GM19023 (cell line): ENCODE data around the gene HAP1.
A peak's percentile ranks its signal among the peaks of the same experiment; 100 is the strongest.

ENCODE experiments used
- ATAC-seq: cut with Tn5 transposase; IDR thresholded peaks from one replicate; pipeline ENCODE4 v1.9.1; 2021; ENCODE audit warnings: mild to moderate bottlenecking, moderate library complexity; ENCODE audit not compliant: unreplicated experiment

The HAP1 gene

DNA sequence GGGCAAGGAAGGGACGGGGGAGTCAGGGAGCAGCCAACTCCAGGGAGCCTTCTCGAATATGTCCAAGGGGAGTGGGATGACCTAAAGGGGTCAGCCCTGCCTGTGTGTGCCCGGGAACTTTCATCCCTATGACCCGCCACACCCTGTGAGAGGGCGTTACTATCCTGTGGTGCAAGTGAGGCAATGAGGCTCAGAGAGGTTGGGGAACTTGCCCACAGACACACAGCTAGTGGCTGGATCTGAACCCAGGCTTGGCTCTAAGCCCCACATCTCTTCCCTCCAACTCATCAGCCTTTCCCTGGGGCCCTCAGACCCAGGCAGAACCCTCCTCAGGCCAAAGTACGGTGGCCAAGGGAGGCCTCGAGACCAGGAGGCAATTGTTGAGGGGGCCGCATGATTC lies 28.9 kb upstream of the HAP1 start:
- no peak for ATAC-seq

DNA sequence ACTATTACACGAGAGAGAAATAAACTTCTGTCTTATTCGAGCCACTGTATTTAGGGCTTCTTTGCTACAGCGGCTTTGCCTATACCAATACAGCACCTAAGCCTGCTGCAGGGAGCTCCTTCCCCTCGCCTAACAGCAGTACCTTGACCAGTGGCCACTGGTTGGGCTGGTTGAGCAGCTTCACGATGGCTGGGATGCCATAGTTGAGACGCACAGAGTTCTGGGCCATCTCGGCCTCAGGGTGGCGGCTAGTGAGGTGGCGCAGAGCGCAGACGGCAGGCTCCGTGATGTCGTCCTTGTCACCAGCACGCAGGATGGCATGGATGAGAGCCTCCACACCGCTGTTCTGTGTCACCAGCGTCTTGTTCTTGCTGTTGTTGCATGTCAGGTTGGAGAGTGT lies 28.4 kb upstream of the HAP1 start:
- ATAC-seq, result no peak

DNA sequence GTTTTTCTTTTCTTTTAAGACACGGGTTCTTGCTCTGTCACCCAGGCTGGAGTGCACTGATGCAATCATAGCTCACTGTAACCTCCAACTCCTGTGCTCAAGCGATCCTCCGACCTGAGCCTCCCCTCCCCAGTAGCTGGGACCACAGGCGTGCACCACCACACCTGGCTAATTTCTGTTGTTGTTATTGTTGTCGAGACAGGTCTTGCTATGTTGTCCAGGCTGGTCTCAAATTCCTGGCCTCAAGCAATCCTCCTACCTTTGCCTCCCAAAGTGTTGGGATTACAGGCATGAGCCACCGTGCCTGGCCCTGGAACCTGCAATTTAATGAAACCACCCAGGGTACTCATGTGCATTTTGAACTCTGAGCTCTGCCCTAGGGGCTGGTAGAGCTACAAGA lies 27.9 kb upstream of the HAP1 start:
- no peak for ATAC-seq

DNA sequence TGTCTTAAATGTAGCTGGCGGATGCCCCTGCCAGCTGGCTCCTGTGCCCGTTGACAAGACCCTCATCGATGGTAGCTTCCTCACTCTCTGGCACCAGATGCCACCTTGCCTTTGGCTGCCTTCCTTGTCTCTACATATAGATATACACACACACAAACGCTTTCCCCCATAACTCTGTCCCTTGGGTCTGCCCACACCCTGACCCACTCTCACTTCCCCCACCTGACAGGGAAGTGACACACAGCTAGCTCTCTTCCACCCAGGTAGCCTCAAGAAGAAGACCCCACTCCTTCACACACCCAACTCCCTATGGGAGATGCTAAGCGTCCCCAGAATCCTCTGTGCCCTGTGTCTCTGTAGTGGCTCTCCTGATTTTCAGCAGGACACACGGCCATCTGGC lies 26.4 kb upstream of the HAP1 start:
- no peak for ATAC-seq

DNA sequence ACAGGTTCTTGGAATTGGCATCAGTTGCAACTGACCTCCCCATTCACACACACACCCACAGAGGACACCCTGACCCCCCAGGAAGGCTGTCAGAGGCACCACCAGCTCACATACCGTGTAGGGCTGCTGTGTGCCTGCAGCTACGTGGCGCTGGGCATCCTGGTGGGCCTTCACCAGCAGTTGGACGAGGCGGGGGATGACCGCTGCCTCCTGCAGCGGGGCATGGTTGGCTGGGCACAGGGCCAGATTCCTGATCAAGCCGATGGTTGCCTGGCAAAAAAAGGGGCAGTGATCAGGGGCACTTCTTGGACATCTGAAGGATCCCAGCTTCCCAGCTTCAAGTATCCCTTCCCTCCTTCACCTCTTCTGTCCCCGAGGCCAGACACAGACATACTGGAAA lies 24.2 kb upstream of the HAP1 start:
- no peak for ATAC-seq

DNA sequence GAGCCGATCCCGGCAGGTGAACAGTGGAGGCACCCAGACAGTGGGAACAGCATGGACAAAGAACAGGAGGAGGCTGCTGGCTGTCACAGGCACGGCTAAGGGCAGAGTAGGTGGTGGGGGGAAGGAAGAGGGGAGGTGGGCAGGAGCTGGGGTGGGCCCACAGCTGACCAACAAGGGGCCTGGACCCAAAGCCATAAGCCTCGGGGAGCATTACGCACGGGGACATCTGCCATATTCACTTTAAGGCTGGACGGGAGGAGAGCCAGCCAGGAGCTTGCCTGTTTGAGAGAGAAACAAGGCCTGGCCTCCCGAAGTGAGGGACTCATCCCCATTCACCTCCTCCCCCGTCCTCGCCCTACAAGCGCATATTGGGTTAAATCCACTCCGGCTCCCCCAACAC lies 19.6 kb upstream of the HAP1 start:
- no peak for ATAC-seq

DNA sequence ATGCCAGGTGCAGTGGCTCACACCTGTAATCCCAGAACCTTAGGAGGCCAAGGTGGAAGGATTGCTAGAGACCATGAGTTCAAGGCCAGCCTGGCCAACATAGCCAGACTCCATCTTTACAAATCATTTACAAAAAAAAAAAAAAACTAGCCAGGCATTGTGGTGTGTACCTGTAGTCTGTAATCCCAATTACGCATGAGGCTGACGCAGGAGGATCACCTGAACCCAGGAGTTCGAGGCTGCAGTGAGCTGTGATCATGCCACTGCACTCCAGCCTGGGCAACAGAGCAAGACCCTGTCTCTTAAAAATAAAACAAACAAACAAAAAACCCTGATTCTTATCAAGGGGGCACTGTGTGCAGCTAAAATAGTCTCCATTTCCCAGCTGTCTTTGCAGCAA lies 16.8 kb upstream of the HAP1 start:
- no peak for ATAC-seq

DNA sequence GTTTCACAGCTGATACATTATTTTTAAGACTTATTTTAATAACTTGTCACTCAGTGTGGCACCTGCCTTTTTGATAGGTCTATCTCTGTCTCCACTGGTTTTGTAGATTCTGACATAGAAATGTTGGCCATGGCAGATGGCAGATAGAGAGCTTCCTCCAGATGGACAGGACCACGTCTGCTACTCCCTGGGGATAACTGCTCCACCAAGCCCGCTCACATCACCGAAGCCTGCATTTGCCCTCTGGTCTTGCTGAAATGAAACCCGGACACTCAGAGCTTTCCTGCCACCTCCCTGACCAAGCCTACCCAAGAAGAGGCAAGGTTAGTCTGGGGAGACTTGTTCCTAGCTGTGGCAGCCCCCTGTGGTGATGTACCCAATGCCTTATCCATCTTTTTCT lies 16.4 kb upstream of the HAP1 start:
- ATAC-seq, result no peak

DNA sequence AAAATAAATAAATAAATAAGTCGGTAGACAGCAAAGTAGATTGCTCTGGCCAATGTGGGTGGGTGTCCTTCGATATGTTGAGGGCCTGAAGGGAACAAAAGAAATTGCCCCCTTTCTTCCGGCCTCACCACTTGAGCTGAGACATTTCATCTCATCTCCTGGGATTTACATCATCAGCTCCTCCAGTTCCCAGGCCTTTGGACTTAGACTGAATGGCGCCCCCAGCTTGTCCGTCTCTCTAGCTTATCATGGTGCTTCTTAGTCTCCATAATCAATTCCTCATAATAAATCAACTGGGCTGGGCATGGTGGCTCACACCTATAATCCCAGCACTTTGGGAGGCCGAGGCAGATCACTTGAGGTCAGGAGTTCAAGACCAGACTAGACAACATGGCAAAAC lies 13.8 kb upstream of the HAP1 start:
- ATAC-seq, result no peak

DNA sequence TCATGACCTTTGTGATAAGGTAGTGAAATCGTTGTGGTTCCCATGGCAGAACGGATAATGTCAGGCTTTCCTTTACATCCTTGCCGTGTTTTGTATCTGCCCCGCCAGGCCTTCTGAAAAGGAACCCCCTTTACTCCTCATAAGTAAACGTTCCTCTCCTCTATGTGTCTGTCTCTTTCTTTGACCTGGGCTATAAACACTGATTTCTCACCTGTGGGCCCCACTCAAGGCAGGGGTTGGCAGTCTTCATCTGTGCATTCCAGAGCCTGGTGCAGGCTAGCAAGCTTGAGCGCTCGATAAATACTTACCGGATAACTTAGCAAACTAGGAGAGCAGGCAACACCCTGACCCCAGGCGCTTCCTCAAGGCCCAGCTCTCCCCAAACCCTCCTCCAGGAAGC lies 7.3 kb upstream of the HAP1 start:
- ATAC-seq, result no peak

DNA sequence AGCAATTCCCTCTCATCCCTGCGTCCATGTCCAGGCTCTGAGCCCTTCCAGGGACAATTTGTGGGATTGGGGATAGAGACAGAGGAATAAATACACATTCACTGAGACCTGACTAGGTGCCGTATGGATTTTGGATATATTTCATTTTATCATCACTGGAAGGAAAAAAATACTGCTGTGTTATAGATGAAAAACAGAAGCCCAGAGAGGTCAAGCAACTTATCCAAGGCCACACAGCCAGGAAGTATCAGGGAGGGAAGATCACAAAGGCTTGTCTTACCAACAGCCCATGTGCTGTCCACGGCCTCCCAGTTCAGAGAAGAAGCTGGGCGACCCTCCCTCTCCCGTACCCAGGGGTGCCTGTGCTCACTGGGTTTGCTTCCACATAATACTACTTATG lies 6.1 kb upstream of the HAP1 start:
- ATAC-seq, result no peak

DNA sequence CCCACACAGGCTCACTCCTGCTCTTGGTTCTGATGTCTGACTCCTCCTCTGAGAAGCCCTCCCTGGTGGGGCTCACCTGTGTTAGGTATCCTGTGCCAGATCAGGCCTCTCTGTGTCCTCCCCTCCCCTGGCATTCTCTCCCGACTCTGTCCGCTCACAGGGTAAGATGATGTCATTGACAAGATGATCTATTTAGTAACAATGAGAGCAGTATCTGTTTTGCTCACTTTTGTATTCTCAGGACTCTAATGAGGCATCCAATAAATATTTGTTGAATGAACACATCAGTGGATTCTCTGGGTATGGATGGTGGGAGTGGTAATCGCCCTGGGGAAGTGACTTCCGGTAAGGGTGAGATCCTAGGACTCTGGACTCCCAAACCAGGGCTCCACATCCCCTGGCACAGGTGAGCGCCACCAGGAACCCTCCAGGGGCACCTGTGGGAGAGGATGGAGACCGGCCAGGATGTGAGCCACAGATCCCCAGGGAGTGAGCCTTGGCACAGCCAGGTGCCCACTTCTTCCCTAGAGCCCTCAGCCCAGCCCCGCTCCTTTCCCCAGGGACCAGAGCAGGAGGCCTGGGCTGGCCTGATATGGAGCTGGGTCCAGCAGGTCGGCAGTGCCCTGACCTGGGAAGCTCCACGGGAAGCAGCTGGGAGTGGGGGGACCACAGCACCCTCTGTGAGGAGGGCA lies 5.4 kb upstream of the HAP1 start:
- no peak for ATAC-seq

DNA sequence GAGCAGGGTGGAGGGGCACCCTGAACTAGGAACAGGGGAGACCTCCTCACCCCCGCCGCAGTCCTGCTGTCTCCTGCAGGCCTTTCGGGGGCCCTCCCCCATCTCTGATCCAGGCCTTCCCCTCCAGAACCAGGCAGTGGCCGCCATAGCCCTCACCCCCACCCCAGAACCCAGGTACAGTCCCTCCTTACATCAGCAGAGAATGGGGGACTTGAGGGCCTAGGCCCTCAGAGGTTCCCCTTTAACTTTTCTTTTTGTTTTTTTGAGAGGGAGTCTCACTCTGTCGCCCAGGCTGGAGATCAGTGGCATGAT lies 4.3 kb upstream of the HAP1 start:
- no peak for ATAC-seq

DNA sequence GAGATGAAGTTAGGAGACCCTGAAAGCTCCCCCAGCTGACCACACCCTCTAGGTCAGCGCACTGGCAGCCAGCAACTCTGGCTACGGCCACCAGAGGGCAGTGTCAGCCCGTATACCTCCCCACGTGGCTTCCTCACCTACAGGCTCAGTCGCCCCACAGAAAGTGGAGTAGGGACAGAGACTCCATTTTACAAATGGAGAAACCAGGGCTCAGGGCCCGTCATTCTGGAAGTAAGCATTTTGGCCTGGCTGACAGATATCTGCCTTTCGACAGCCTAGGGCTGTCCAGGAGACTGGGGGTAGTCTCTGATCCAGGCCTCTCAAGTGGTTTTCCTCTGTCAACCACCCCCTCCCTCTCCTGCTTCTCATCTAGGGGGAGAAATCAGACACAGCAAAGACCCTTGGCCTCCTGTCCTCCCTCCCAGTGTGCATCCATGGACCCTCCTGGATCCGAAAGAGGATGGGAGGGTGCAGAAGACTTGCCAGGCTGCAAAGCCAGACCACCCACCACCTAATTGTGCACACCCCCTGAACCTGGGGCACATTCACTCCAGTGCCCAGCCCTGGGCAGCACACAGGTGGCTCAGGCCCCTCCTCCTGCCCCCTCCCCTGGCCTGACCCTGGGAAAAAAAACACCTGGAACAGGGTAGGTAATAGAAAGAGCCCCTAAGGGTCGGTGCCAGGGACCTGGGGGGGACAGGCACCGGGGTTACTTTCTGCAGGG lies 3.8 kb upstream of the HAP1 start:
- ATAC-seq, result peak; percentile 77

DNA sequence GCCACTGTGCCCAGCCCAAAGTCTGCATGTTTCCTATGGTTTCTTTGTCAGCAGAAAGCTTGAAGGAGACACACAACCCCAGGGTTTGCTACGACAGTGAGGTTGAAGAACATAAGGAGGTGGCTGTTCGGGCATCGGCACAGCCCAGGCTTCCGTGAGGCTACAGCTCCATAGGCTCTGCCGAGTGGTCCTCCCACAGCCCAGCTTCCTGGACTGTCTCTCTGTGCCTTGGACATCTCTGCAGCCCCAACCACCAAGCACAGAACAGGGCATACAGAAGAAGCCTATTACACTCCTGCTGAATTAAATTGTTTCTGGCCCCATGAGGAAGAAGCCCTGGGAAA lies 3.2 kb upstream of the HAP1 start:
- ATAC-seq, result peak; percentile 18

DNA sequence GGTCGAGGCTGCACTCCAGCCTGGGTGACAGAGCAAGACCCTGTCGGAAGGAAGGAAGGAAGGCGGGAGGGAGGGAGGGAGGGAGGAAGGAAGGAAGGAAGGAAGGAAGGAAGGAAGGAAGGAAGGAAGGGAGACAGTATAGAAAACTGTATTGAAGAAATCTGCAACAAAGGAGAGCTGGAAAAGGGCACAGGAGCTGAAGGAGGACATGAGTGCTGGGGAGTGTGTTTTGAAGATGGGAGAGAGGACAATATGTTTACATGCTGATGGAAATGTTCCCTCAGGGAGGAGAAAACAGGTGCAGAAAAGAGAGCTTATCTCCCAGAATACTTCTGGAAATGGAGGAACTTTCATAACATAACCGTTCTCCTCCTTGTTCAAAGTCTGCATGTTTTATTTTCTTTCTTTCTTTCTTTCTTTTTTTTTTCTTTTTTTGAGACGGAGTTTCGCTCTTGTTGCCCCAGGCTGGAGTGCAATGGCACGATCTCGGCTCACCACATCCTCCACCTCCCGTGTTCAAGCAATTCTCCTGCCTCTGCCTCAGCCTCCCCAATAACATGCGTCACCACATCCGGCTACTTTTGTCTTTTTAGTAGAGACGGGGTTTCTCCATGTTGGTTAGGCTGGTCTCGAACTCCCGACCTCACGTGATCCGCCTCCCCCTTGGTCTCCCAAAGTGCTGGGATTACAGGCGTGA lies 2.7 kb upstream of the HAP1 start:
- ATAC-seq, result no peak

DNA sequence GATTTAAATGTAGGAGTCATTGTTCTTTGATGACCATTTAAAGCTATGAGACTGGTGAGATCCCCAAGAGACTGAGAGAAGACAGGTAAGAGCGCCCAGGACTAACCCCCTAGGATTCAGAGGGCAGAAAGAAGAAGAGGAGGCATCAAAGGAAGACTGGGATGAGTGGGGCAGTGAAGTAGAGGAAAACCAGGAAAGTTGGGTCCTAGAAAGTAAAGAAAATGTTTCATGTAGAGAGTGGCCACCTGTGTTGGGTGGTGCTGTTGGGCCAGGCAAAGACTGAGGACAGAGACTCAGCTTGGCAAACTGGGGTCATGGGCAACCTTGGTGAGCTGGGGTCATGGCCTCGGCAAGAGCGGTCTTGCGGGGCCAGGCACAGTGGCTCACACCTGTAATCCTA lies 1.3 kb upstream of the HAP1 start:
- ATAC-seq, result no peak

DNA sequence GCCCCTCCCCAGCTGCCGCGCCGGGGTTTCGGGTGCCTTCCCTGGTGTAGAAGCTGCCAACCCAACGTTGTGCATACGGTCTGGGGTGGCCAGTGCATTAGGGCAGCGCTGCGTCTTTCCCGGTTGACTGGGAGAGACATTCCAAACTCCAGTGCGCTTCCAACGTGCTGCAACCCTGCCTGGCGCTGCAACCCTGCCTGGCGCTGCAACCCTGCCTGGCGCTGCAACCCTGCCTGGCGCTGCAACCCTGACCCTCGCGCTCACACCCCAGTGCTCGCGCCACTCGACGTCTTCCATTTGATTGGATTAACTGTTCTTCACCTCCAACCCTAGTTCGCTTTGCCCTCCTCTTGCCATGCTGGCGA lies 488 bp upstream of the HAP1 start:
- ATAC-seq, result no peak

DNA sequence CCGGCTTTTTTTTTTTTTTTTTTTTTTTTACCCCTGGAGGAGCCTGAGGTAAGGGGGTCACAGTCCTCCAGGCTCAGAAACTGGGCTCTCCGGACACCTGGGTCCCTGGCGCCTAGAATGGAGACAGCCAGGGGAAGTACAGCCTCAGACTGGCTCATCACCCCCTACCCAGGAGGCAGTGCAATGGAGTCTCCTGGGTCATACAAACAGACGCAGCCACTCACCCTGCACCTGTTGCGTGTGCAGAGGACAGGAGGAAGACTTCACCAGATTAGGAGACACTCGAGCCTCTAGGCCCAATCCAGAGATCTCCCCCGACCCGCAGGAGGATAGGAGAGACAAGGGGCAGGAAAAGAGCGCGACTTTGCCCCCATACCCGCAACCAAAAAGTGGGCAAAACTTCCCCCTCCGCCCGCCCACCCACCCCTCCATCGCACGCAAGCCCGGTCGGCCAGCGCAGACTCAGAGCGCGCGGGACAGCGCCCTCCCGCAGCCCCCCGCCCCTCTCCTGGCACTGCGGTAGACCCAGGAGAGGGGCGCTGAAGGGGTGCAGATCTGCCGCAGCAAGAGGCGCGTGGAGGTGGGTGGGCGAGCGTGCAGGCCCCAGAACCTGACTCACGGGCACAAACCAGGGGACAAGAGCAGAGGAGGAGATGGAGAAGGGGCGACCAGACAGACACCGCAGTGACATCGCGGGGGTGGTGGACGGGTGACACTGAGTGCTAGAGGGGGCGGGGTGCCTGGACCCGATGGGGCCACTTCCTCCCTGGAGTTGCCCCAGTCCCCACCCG lies 900 bp downstream of the HAP1 start:
- no peak for ATAC-seq

DNA sequence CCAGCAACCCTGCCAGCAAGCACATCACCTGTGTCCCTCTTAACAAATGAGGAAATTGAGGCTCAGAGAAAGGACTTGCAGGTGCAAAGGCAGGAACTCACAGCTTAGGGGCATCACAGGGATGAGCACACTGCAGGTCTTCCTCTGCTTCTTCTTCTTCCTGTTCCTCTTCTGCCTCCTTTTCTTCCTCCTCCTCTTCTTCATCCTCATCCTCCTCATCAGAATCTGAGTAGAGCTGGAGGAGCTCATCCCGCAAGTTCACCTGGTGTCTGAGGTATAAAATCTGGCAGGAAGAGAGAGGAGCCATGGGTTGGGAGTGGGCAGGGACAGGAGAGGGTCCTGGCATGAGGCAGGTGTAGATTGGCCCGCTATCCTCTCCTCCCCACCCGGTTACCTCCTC lies 2.6 kb downstream of the HAP1 start:
- no peak for ATAC-seq

DNA sequence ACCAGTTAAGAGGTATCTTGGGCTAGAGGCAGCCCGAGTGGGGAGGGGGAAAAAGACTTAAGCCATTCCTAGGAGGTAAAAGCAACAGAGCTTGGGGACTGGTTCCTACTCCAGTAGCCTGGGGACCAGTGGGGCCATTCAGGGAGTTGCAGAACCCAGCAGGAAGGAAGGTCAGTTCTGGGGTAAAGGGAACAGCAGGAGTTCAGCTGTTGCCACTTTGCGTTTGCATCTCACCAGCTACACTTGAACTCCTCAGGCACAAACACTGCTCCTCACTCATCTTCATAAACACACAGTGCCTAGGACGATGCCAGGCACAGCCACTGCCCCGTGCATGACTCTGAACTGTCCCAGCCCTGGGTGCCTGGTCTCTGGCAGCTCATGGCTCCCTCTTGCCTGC lies 4.0 kb downstream of the HAP1 start:
- no peak for ATAC-seq

DNA sequence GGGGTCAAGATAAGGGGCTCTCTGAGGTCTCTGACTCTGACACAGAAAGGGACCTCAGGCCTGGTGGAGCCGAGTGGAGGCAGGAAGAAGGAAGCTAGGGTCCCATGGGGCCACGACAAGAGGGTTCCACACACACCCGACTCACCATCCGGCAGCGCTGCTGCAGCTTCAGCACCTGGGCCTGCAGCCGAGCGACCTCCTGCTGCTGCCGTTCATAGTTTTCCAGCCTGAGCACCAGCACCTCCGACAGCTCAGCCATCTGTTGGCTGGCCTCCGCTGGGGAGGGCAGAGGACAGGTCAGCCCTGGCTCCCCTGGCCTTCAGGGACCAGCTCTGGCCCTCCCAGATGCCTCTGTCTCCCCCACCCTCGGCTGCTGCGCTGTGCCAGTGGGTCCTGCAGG lies 6.4 kb downstream of the HAP1 start:
- no peak for ATAC-seq
